ENCODE data around the gene FCRL4.

GRCh38 chr1:157600236-157600635 is 2.4 kb upstream of the FCRL4 start:
- TF ChIP-seq CTCF (IDR thresholded peaks at IDR 0.05) (no peak), EZH2 (IDR thresholded peaks at IDR 0.05; ENCODE audit: borderline replicate concordance, insufficient read depth, low read depth, low read length, poor library complexity, severe bottlenecking) (no peak)

Measured in B cell (primary cell).